SKM-1 treated with dmso at 0.1 percent for 144 hours (cell line): ENCODE results near the gene SEMA4C.

ENCODE experiments used
- DNase-seq: peaks from one replicate; lab custom pipeline; 2025; ENCODE audit not compliant: unreplicated experiment; lab: John Stamatoyannopoulos, UW

Gene SEMA4C, protein sequence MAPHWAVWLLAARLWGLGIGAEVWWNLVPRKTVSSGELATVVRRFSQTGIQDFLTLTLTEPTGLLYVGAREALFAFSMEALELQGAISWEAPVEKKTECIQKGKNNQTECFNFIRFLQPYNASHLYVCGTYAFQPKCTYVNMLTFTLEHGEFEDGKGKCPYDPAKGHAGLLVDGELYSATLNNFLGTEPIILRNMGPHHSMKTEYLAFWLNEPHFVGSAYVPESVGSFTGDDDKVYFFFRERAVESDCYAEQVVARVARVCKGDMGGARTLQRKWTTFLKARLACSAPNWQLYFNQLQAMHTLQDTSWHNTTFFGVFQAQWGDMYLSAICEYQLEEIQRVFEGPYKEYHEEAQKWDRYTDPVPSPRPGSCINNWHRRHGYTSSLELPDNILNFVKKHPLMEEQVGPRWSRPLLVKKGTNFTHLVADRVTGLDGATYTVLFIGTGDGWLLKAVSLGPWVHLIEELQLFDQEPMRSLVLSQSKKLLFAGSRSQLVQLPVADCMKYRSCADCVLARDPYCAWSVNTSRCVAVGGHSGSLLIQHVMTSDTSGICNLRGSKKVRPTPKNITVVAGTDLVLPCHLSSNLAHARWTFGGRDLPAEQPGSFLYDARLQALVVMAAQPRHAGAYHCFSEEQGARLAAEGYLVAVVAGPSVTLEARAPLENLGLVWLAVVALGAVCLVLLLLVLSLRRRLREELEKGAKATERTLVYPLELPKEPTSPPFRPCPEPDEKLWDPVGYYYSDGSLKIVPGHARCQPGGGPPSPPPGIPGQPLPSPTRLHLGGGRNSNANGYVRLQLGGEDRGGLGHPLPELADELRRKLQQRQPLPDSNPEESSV

DNA sequence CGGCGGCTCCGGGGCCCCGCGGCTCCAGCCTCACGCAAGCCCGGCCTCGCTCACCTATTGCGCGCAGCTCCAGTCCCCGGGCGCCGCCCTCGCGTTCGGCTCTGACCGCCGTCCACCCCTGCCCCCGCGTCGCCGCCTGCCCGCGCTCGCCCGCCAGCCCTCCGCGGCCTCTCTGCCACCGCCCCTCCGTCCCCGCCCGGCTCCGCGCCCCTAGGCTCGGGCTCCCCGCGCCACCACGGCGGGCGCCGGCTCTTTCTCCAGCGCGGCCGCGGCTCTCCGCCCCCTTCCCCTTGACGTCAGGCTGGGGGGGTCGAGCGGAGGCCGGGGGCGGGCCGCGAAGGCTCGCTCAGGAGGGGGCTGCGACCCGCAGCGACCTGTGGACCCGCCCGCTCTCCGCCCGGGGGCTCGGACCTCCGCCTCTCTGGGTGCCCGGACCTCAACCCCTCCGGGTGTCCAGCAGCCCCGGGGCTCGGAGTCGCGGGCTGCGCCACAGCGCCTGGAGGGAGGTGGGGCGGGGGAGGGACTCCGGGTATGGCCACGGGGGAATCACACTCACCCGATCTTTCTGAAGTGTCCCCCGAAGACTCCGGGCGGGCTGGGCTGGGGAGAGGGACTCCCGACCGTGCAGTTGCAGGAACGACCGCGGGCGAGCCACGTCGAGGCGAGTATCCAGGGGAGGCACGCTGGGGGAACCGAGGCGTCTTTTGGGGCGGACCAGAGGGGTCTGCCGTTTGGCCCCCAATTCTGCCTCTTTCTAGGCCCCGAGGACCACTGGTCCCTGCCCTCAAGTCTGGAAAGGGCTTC lies at the start of gene SEMA4C:
Gene SEMA4C, minus strand, starts transcription at position 259 of the 804 bp plus-strand sequence. CDS start 2,194 bp downstream, outside the sequence.
- no peak for DNase-seq

DNA sequence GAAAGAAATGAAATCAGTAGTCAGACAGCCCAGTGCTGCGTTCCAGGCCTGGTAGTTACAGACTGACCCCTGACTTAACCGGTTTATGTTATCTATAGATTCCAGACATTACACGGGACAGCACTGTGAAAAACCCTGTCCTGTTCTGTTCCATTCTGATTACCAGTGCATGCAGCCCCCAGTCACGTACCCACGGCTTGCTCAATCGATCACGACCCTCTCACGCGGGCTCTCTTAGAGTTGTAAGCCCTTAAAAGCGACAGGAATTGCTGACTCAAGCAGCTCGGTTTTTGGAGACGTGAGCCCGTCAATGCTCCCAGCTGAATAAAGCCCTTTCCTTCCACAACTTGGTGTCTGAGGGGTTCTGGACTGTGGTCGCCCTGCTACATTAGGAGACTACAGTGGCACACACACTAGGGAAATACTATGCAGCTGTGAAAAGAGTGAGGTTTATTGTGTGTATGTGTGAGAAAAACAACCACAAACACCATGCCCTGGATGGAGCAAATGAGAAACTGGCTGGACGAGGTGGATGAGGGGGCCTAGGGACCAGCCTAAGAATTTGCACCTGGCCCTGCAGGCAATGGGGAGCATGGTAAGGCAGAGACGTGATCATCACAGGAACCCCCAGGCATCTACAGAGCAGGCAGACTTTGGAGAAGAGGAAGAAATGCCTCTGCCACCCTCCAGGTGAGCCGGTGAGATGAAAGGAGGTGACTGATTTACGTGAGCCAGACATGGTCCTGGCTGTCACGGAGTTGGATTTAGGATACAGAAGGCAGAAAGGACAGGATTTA lies 49.1 kb upstream of the SEMA4C start:
- no peak for DNase-seq

DNA sequence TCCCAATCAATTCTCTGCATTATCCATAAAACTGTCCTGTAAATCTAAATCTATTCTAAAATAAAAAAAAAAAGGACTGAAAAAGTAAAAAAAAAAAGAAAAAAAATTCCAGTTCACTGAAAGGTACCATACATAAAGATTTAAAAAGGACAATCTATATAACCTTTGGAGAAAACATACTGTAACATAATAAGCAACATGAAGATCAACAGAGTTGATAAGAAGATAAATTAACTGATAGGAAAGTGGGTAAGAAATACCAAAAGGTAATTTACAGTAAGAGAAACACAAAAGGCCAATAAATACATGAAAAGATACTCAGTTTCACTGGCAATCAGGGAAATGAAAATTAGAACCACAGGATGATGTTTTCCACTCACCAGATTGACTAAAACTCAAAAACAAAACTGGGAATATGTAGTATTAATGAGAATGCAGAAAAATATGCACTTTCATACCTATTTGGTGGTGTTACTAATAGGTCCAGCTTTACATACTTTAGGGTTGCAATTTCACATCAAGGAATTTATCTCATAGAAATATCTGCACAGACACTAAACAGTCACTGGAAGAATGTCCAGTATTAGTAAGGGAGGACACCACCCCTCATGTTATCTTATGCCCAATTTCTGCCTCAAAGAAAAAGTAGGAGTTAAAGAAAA lies 48.3 kb upstream of the SEMA4C start:
- no peak for DNase-seq

DNA sequence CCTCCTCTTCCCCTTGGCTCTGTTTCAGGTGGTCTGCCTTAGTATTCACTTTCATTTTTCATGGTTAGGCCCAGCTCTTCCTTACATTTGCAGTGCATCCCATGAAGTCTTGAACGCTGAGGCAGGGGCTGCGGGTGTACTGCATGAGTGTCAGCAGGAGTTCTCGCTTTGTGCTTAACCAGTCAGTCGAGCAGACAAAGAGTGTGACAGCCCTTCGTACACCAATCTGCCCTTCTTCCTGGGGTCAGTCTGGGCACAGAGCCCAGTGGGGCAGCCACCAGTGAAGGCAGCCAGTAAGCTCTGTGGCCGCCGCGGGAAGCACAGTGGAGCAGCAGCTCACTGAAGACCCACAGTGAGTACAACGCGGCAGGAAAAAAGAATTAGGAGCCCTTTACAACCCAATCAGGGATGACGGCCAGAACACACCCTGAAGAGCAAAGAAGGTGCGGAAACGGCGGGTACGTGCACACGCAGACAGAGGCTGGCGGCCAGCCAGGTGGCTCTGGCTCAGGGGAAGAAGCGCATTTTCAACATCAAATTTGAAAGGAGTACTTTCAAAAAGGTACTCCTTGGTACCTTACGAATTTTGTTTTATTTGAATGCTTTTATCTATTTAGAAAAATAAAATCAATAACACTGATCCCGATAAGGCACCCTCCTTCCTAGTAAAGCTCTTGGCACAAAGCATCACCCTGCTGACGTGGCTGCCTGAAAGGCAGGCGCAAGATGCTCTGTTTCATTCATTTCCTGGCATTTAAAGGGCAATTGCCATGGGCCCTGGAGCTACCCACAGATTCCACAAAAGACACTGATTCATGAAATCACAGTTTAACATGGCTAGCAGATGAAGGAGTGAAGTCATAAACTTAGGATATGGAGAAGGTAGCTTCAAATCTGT lies 47.0 kb upstream of the SEMA4C start:
- no peak for DNase-seq

DNA sequence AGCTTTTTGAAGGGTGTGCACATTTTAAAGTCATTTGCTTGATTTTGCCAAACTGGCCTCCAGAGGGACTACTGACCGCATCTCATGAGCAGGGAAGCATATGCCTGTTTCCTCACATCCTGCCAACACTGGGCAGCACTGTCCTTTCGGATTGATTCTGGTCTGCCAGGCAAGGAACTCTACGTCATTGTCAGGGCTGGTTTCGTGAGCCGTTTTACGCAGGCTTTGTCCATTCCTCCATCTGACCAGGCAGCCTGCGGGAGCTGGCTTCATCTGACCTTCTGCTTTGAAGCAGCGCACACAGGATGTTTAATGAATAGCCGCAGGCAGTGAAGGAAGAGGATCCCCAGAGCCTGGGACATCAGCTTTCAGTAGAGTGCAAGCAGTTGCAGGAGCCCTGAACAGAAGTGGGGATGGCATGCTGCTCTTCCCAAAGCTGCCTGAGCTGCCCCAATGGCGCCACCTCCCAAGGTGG lies 46.3 kb upstream of the SEMA4C start:
- DNase-seq = no peak

DNA sequence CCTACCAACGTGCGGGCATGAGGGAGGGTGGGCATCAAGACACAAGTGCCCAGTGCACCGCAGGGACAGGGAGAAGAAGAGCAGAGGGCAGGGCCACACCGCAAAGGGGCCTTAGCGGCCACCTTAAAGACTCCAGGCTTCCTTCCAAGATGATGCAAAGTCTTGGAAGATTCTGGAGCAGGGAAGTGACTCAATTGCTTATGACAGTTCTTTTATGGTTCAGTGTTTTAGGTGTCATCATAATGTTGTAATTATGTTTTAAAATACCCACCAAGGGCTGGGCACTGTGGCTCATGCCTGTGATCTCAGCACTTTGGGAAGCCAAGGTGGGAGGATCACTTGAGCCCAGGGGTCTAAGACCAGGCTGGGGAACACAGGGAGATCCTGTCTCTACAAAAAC lies 44.5 kb upstream of the SEMA4C start:
- no peak for DNase-seq

DNA sequence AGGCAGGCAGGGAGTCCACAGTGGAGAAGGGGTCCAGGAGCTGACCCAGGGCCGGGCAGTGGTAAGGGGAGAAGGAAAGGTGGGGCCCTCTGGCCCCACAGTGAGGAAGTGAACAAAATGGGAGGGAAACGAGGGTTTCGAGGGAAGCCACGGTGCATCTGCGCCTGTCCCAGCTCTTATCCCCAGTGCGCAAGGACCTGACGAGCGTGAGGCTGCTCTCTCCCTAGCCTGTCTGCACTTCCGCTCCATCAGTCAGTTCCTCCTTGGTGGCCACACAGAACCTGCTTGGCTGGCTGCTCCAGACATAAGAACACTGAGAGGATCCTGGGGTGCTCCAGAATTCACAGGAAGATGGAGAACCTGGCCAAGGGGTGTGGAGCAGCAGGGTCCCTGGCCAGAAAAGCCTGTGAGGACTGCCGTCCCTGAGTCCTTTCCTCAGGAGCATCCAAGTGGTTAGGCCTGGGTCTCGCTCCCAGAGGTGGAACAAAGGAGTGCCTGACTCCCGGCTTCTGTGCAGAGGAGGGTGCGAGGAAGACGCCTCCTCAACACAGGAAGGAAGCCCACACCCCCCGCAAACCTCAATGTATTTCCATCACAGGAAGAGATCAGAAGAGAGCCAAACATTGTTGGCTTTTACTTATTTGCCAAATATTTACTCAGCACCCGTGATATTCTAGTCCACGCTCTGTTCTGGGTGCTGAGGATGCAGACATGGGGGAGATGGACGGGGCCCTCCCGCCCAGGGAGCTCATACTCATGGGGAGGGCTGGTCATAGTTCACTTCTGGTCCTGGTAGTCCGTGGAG lies 43.7 kb upstream of the SEMA4C start:
- DNase-seq = peak; percentile 91

DNA sequence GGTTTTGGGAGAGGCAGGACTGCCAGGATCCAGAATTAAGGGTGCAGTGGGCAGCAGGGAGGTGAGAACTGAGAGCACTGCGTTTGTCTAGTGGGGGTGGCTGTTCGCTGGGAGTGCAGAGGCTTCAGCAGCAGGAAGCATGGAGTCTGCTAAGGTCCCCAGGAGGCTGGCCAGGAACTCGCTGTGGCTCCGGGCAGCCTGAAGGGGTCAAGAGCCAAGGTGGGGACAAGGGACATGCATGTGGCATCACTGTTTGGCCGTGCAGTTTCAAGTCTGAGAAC lies 43.2 kb upstream of the SEMA4C start:
- DNase-seq = no peak

DNA sequence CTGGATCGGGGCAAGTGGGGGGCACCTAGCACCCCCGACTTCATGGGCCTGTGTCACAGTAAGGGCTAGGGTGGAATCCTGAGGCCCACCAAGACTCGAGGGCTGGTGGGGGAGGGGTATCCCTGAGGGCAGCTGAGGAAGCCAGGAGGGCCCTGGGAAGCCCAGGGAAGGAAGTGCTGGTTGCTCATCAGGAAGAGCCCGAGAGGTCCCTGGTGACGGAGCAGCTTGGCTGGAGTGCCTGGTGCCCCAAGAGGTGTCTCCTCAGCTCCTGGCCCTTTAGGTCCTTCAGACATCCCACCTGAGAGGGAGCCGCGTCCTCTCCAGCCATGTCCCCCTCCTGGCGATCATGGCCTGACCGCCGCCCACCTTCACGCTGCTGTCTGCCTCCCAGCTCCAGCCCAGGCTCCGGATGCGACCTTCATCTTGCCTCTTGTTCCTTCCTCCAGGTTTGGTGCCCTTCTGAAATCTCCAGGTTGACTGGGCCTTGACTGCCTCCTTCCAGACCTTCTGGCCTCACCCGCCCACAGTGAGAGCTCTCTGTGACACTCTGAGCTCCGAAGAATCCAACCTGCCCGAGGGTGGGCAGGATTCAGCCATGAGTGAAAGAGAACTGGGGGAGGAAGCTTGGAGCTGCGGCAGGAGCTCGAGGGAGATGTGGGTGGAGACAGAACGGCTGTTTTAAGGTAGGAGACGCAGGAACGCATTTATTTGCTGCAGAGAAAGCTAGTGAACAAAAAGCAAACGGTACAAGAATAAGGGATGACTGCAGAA lies 42.7 kb upstream of the SEMA4C start:
- DNase-seq = no peak

DNA sequence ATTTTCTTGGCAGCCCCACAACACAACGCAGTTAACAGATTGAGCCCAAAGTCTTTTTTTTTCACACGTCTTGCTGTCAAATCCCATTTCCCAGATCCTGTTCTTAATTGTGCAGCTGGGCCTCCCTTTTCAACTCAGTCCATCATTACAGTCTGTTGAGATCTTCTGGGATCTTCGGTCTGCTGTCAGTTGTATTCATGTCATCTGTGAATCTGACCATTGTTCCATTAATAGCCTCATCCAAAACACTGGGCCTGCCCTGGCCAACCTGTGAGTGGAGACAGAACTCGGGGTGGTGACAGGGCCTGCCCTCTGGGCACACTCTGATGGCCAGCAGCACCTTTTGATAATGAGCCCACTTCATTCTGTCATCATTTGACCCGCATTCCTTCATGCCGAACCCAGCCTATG lies 39.7 kb upstream of the SEMA4C start:
- DNase-seq = no peak

DNA sequence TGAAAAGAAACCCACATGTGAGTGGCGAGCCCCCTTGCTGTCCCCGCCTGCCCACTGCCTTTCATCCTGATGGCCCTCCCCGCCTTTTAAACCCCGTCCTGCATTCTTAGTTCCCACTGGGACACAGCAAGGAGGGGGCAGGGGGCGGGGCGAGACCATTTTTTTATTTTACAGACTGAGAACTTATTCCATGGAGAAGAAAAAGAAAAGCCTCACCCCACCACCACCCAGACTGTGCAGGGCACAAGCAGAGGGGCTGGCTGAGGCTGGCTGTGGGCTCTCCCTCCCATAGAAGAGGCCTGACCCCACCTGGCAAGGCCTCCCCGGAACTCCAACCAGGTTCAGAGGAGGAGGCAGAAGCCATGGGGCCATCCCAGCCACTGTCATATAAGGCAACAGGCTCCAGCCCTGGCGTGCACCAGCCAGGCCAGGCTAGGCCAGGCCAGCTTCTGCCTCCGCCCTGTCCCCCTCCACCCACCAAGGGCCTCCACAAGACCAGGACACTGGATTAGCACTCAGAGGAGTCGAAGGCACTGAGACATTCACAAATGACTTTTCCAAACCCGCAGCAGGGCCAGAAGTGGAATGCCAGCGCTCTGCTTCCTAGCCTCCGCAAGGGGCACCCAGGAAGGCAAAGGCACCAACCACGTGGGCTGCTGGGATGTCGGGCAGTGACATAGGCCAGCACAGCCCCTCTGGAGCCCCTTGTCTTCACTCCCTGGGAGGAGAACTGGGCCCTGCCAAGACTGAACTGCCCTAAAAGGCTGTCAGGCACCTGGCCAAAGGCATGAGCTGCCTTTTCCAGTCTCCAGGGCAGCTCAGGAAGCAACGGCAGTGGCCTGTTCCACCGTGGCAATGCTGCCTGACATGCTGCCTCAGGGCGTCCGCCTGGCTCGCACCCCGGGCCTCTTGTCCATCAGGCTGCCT lies 37.5 kb upstream of the SEMA4C start:
- DNase-seq = no peak

DNA sequence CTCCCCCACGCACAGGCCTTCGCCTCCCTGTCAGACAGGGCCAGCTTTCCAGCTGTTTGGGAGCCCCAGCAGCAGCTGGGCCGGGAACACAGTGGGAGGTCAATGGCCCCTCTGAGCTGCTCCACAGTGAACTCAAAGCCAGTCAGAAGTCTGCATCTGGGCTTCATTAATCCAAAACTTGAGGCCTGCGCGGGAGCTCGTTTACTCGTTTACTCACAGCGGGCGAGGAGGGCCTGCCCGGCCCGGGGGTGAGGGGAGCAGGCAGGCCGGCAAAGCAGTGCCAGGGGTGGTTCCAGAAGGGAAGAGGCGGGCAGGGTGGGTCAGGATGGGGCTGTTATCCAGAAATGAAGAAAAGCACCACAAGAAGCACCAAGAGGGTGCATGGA lies 36.8 kb upstream of the SEMA4C start:
- no peak for DNase-seq

DNA sequence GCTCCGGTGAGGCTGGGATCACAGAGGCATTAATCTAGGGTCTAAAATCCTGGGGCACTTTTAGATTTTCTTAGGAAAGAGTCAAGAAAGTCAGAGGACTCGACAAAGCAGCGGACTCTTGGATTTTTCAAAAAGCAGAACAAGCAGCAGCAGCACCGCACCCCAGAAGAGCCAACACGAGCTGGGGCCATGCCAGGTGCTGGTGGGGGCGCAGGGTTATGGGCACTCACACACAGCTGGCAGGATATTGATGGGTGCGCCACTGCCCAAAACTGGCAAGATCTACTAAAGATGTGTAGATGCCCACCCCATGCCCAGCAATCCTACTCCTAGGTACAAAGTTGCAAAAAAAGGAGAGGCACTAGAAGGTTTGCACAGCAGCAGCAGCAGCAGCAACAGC lies 33.9 kb upstream of the SEMA4C start:
- DNase-seq = no peak

DNA sequence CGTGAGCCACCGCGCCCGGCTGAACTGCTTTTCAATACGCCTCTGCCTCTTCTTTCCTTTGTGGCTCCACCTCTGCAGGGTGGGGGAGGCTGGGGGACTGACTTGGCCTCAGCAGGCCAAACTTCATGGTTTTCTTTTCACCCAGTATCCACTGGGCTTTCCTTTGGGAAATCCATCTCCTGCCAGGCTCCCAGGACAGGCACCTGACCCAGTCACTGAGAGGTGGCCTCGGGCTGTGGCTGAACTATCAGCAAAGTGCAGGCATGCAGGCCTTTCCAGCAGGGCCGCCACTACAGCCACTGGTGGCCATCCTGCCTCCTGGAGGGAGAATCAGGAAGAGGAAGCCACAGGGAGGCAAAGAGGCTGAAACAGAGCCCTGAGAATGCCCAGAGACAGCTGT lies 33.4 kb upstream of the SEMA4C start:
- DNase-seq = no peak

DNA sequence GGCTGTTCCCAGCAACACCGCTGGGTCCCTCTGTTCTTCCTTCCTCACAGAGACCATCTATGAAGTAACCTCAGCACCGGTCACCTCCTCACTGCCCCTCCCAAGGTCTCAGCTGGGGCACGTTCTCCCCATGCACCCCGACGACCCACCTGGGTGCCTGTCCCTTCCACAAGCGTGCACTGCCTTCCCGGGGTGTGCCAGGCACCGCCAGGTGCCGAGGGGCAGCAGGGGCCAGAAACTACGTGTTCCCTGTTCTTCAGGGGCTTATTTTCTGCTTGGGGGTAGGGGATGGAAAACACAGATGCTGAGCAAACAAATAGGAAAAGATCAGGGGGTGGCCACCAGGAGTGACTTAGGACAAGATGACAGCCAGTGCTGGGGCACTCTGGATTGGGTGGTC lies 30.4 kb upstream of the SEMA4C start:
- DNase-seq = no peak

DNA sequence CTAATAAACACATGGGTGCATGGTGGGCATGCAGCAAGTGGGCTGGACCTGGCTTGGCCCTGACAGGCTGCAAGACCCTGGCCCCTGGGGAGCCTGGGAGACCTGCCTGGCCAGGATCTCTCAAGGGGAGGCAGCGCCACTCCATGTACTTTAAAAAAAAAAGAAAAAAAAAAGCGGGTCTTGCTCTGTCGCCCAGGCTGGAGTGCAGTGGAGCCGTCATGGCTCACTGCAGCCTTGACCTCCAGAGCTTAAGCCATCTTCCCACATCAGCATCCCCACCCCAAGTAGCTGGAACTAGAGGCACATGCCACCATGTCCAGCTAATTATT lies 29.5 kb upstream of the SEMA4C start:
- no peak for DNase-seq
